Measurements from ENCODE around the gene WLS.
A peak's percentile ranks its signal among the peaks of the same experiment; 100 is the strongest.

WLS gene

DNA sequence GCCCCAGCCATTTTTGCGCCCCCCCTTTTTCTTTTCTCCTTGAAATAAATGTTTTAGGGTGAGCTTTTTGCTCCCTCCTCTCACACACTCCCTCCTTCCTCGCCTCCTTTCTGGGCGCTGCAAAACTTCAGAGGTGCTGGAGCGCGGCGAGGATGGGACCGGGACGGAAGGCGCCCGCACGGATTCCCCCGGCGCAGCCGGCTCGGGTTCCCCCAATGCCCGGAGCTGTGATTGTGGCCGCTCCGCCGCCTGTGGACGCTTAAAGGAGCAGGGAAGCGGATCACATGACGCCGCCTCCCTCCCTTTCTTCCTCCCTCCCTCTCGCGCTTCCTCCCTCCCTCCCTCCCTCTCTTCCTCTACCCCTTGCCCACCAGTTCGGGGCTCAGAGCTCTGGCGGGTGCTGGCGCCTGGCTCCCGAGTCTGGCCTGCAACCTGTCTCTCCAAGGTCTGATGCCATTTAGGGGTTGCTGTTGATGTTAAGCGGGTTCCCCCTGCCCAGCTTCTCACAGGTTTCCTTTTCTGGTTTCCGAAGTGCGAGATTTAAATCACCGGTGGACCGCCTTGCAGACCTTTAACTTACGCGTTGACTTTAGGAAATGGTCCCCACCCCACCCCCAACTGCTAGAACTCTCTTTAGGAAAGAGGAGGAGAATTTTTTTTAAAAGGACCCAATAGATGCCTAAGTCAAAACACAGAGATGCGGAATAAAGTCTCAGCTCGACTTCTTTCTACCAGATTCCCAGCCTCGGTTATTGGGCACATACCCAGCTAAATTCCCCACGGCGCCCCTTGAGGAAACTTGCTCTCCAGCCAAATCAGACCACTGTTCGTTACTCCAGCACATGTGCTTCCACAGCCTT lies at the start of gene WLS:
TSS of gene WLS (minus strand) at position 235 of the 860 bp plus-strand sequence. CDS start at position 11, 224 bp downstream.
- Histone ChIP-seq H3K9me3 (ENCODE audit: insufficient read depth, low read length) (no peaks in the 10 kb centered on the region), H3K4me3 (ENCODE audit: insufficient read length, low read depth) (peak within 1 kb of the TSS; percentile 86), H3K36me3 (ENCODE audit: insufficient read depth, insufficient read length, low read length) (peaks cover 28% of the 10 kb centered on the region), H3K4me1 (ENCODE audit: insufficient read depth, insufficient read length) (peaks cover 4% of the 10 kb centered on the region), H3K27me3 (ENCODE audit: insufficient read depth, insufficient read length) (peaks cover 41% of the 10 kb centered on the region), H3K9ac (ENCODE audit: insufficient read length, low read depth) (peak within 1 kb of the TSS; percentile 91)
- TF ChIP-seq ZNF274 (IDR thresholded peaks at IDR 0.05; ENCODE audit: low read depth, low read length) (no peak), SUZ12 (IDR thresholded peaks at IDR 0.05; ENCODE audit: extremely low read depth, insufficient read depth, insufficient read length) (no peak), YY1 (IDR thresholded peaks at IDR 0.05; ENCODE audit: insufficient read depth, insufficient read length) (no peak)
- DNase-seq (ENCODE audit: low read depth, low spot score) = peak; percentile 83

DNA sequence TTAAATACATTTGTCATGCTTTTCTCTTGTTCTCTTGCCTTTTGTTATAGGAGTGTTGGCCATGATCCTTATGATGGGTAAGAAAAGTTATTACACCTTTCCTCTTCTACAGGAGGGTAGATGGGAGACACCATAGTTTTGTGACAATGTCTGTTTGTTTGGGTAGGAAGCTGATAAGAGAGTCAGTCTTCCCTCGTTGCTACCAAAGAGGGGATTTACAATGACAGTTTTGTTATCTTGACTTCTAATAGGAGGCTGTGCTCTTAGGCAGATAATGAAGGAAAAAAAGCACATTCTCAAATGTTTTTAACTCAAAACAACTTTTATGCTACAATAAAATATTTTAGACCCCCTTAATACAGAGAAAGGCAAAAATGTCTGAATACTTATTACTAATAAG lies 48.0 kb upstream of the WLS start:
- Histone ChIP-seq H3K9me3 (ENCODE audit: insufficient read depth, low read length) (no peaks in the 10 kb centered on the region), H3K4me3 (ENCODE audit: insufficient read length, low read depth) (no peak overlapping the region), H3K4me1 (ENCODE audit: insufficient read depth, insufficient read length) (peaks cover 3% of the 10 kb centered on the region), H3K27me3 (ENCODE audit: insufficient read depth, insufficient read length) (peaks cover 4% of the 10 kb centered on the region), H3K9ac (ENCODE audit: insufficient read length, low read depth) (no peak overlapping the region), H3K36me3 (ENCODE audit: insufficient read depth, insufficient read length, low read length) (no peaks in the 10 kb centered on the region)
- TF ChIP-seq ZNF274 (IDR thresholded peaks at IDR 0.05; ENCODE audit: low read depth, low read length) (no peak), YY1 (IDR thresholded peaks at IDR 0.05; ENCODE audit: insufficient read depth, insufficient read length) (no peak), SUZ12 (IDR thresholded peaks at IDR 0.05; ENCODE audit: extremely low read depth, insufficient read depth, insufficient read length) (no peak)
- no peak for DNase-seq (ENCODE audit: low read depth, low spot score)

DNA sequence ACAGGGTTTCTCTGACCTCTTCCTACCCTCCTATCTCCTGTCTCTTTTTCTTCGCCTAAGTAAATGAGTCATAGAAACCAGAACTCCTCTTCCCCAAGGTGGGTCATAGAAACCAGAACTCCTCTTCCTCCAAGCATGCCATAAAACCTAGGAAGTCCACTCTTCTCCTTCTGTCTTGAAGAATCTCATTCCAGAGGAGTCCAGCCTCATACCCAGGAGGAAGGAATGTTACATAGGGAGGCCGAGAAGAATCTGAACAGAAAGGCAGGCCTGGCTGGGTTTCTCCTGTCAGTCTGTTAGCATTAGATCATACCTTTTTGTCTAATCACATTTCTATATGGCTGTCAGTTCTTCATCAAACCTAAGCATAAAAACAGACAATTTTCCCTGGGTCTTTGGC lies 47.5 kb upstream of the WLS start:
- no peak for TF ChIP-seq YY1 (IDR thresholded peaks at IDR 0.05; ENCODE audit: insufficient read depth, insufficient read length)
- no peak for TF ChIP-seq ZNF274 (IDR thresholded peaks at IDR 0.05; ENCODE audit: low read depth, low read length)
- TF ChIP-seq SUZ12 (IDR thresholded peaks at IDR 0.05; ENCODE audit: extremely low read depth, insufficient read depth, insufficient read length) = no peak

DNA sequence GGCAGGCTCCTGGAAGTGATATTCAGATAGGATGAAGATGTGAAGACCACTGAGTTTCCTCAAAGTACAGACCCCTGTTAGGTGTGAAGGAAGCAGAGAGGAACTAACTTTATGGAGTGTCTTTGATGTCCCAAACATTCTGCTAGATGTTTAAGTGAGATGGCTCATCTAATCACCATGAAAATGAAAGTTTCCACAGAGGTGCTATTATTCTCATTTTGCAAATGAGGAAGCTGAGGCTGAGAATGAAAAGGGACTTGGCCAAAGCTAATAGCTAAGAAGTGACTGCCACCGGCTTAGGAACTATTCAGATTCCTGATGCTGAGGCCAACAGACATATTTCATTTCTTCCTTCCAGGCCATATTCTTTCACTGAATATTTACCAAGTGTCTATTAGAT lies 45.9 kb upstream of the WLS start:
- no peaks in the 10 kb centered on the region for H3K36me3 ChIP-seq (ENCODE audit: insufficient read depth, insufficient read length, low read length)
- no peak overlapping the region for H3K9ac ChIP-seq (ENCODE audit: insufficient read length, low read depth)
- peaks cover 4% of the 10 kb centered on the region for H3K27me3 ChIP-seq (ENCODE audit: insufficient read depth, insufficient read length)
- no peak for TF ChIP-seq SUZ12 (IDR thresholded peaks at IDR 0.05; ENCODE audit: extremely low read depth, insufficient read depth, insufficient read length)
- TF ChIP-seq YY1 (IDR thresholded peaks at IDR 0.05; ENCODE audit: insufficient read depth, insufficient read length) = no peak
- TF ChIP-seq ZNF274 (IDR thresholded peaks at IDR 0.05; ENCODE audit: low read depth, low read length) = no peak
- H3K4me3 ChIP-seq (ENCODE audit: insufficient read length, low read depth) = no peak overlapping the region
- DNase-seq (ENCODE audit: low read depth, low spot score) = no peak
- peaks cover 7% of the 10 kb centered on the region for H3K4me1 ChIP-seq (ENCODE audit: insufficient read depth, insufficient read length)
- no peaks in the 10 kb centered on the region for H3K9me3 ChIP-seq (ENCODE audit: insufficient read depth, low read length)

More for the DNA sequence above, 47.5 kb upstream of the WLS start:
- H3K9ac ChIP-seq (ENCODE audit: insufficient read length, low read depth) = no peak overlapping the region
- H3K4me1 ChIP-seq (ENCODE audit: insufficient read depth, insufficient read length) = peaks cover 3% of the 10 kb centered on the region
- H3K9me3 ChIP-seq (ENCODE audit: insufficient read depth, low read length) = no peaks in the 10 kb centered on the region
- no peaks in the 10 kb centered on the region for H3K36me3 ChIP-seq (ENCODE audit: insufficient read depth, insufficient read length, low read length)
- H3K4me3 ChIP-seq (ENCODE audit: insufficient read length, low read depth) = no peak overlapping the region
- peaks cover 4% of the 10 kb centered on the region for H3K27me3 ChIP-seq (ENCODE audit: insufficient read depth, insufficient read length)
- DNase-seq (ENCODE audit: low read depth, low spot score) = no peak

DNA sequence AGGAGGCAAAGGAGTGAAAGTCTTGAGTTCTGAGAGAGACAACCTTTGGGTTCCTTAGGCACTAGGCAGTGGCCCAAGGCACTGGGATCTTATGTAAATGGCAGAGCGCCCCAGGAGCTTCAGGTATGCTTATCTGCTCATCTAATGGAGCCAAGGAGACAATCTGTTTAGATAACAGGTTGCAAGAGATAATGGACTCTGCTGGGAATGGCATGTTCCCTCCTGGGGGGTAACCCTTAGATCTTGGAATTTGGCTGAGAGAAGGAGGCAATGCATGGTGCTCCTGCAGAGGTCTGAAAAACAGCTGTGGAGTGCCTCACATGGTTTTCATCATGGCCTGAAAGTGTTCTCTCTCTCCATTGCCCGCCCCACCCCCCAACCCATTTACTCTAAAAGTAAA lies 44.1 kb upstream of the WLS start:
- peak; percentile 80 for DNase-seq (ENCODE audit: low read depth, low spot score)
- Histone ChIP-seq H3K27me3 (ENCODE audit: insufficient read depth, insufficient read length) (peaks cover 4% of the 10 kb centered on the region), H3K36me3 (ENCODE audit: insufficient read depth, insufficient read length, low read length) (no peaks in the 10 kb centered on the region), H3K4me1 (ENCODE audit: insufficient read depth, insufficient read length) (peaks cover 7% of the 10 kb centered on the region), H3K9ac (ENCODE audit: insufficient read length, low read depth) (no peak overlapping the region), H3K4me3 (ENCODE audit: insufficient read length, low read depth) (no peak overlapping the region), H3K9me3 (ENCODE audit: insufficient read depth, low read length) (no peaks in the 10 kb centered on the region)
- TF ChIP-seq ZNF274 (IDR thresholded peaks at IDR 0.05; ENCODE audit: low read depth, low read length) (no peak), YY1 (IDR thresholded peaks at IDR 0.05; ENCODE audit: insufficient read depth, insufficient read length) (peak; percentile 22), SUZ12 (IDR thresholded peaks at IDR 0.05; ENCODE audit: extremely low read depth, insufficient read depth, insufficient read length) (no peak)

DNA sequence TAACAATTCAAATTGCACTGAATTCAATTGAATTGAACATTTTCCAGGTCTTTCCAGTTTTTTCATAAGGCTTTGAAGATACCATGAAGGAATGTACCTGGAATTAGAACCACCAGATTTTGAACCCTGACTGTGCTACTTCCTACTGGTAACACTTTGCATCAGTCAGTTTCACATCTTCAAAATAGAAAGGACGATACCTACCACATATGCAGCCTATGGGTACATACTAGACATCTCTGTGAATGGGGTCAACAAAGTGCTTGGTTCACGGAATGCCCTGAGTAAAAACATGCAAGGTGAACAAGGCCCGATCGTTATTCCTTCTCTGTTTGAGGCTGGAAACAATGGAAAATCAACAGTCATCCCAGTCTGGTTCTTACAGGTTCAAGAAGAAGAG lies 41.2 kb upstream of the WLS start:
- no peak for DNase-seq (ENCODE audit: low read depth, low spot score)
- peaks cover 7% of the 10 kb centered on the region for H3K4me1 ChIP-seq (ENCODE audit: insufficient read depth, insufficient read length)
- H3K4me3 ChIP-seq (ENCODE audit: insufficient read length, low read depth) = no peak overlapping the region
- no peaks in the 10 kb centered on the region for H3K36me3 ChIP-seq (ENCODE audit: insufficient read depth, insufficient read length, low read length)
- TF ChIP-seq YY1 (IDR thresholded peaks at IDR 0.05; ENCODE audit: insufficient read depth, insufficient read length) (no peak), ZNF274 (IDR thresholded peaks at IDR 0.05; ENCODE audit: low read depth, low read length) (no peak), SUZ12 (IDR thresholded peaks at IDR 0.05; ENCODE audit: extremely low read depth, insufficient read depth, insufficient read length) (no peak)
- no peaks in the 10 kb centered on the region for H3K27me3 ChIP-seq (ENCODE audit: insufficient read depth, insufficient read length)
- no peaks in the 10 kb centered on the region for H3K9me3 ChIP-seq (ENCODE audit: insufficient read depth, low read length)
- no peak overlapping the region for H3K9ac ChIP-seq (ENCODE audit: insufficient read length, low read depth)

DNA sequence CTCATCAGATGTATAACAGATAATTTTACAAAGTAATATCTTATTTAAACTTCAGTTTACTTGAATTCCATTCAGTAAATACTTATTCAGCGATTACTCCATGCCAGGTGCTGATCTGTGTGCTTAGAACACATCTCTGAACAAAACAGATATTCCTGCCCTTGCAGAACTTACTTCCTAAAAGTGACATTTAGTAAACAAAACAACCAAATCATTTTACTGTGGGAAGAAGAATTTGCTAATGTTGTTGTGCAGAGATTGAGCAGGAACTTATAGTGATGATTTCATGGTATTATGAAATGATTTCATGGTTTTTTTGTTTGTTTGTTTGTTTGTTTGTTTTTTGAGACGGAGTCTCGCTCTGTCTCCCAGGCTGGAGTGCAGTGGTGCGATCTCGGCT lies 39.3 kb upstream of the WLS start:
- Histone ChIP-seq H3K27me3 (ENCODE audit: insufficient read depth, insufficient read length) (no peaks in the 10 kb centered on the region), H3K9ac (ENCODE audit: insufficient read length, low read depth) (no peak overlapping the region), H3K36me3 (ENCODE audit: insufficient read depth, insufficient read length, low read length) (no peaks in the 10 kb centered on the region), H3K4me3 (ENCODE audit: insufficient read length, low read depth) (no peak overlapping the region), H3K4me1 (ENCODE audit: insufficient read depth, insufficient read length) (peaks cover 7% of the 10 kb centered on the region), H3K9me3 (ENCODE audit: insufficient read depth, low read length) (no peaks in the 10 kb centered on the region)
- no peak for DNase-seq (ENCODE audit: low read depth, low spot score)
- TF ChIP-seq ZNF274 (IDR thresholded peaks at IDR 0.05; ENCODE audit: low read depth, low read length) (no peak), SUZ12 (IDR thresholded peaks at IDR 0.05; ENCODE audit: extremely low read depth, insufficient read depth, insufficient read length) (no peak), YY1 (IDR thresholded peaks at IDR 0.05; ENCODE audit: insufficient read depth, insufficient read length) (no peak)
